Large intestine (tissue), 1 donor: Measurements from ENCODE around the gene OPN1SW. TPM values are rescaled to one million over a fixed set of nuclear protein-coding genes. Genes with fewer than 3 reads are reported as not detected.

Experiments
- polyA plus RNA-seq: library from polyadenylated mRNA; unstranded; fragments of 120-200 nt; gene quantifications from one replicate; pipeline ENCODE4 v1.2.1, GENCODE V29; 2013

OPN1SW gene
- polyA plus RNA-seq, 1 donor = 0.18 TPM

Other genes starting within 250 kb of the OPN1SW start
- 1.6 TPM for gene GARIN1A, start 103.5 kb downstream of the OPN1SW start, polyA plus RNA-seq
- gene CALU, start 36.4 kb downstream of the OPN1SW start, polyA plus RNA-seq = 92.5 TPM
- 11.3 TPM for gene CCDC136, start 16.2 kb upstream of the OPN1SW start, polyA plus RNA-seq
- 53.3 TPM for gene FLNC, start 54.6 kb upstream of the OPN1SW start, polyA plus RNA-seq
- 193 TPM for gene ATP6V1F, start 87.1 kb upstream of the OPN1SW start, polyA plus RNA-seq
- gene KCP, start 134.9 kb upstream of the OPN1SW start, polyA plus RNA-seq = 1.3 TPM
- 5.5 TPM for gene IRF5, start 162.1 kb upstream of the OPN1SW start, polyA plus RNA-seq